HepG2 (cell line): ENCODE results near the gene JMJD8. TPM values are rescaled to one million over a fixed set of nuclear protein-coding genes. Genes with fewer than 3 reads are reported as not detected.

ENCODE experiments used
- CC2D1A ChIP-seq: sonication (generic); formaldehyde crosslinking; IDR thresholded peaks from 2 replicates; pipeline ENCODE4 v1.8.1; 2023; ENCODE audit warnings: mild to moderate bottlenecking, missing genetic modification reagents
- FOXA1 ChIP-seq, 2 experiments: fragments of 450-650 bp in 1 of 2; sonication (generic) in 1 of 2; formaldehyde crosslinking in 1 of 2; IDR thresholded peaks; 2 replicates each; pipeline versions ENCODE4 v1.4.0 to v1.6.1; 2016 to 2020; ENCODE audit warnings: missing genetic modification reagents in 1 of 2
- FOXA3 ChIP-seq: IDR thresholded peaks from 2 replicates; pipeline ENCODE4 v1.6.1; 2016; ENCODE audit warnings: missing genetic modification reagents, missing compliant biosample characterization
- HCFC1 ChIP-seq: fragments of 150-350 bp; IDR thresholded peaks from 2 replicates; pipeline ENCODE4 v1.6.1; 2014; ENCODE audit warnings: low read depth, low read length
- HMG20B ChIP-seq: conservative IDR thresholded peaks from 2 replicates; pipeline ENCODE4 v1.6.1; 2016; ENCODE audit warnings: missing genetic modification reagents, missing compliant biosample characterization
- PHF5A ChIP-seq: IDR thresholded peaks from one replicate; pipeline ENCODE4 v1.6.1; 2018; ENCODE audit warnings: low read depth, missing genetic modification reagents; ENCODE audit not compliant: unreplicated experiment
- SIX1 ChIP-seq: sonication (generic); formaldehyde crosslinking; IDR thresholded peaks from 2 replicates; pipeline ENCODE4 v1.4.0; 2020; ENCODE audit warnings: missing genetic modification reagents, borderline replicate concordance
- SP1 ChIP-seq, 2 experiments: fragments of 450-650 bp in 1 of 2; sonication (generic) in 1 of 2; formaldehyde crosslinking in 1 of 2; IDR thresholded peaks; 2 replicates each; pipeline versions ENCODE4 v1.4.0 to v1.6.1; 2016 to 2020; ENCODE audit warnings: missing genetic modification reagents in 1 of 2
- U2AF1 ChIP-seq: fragments of 200-400 bp; formaldehyde crosslinking; optimal IDR thresholded peaks from 2 replicates; pipeline ENCODE3; 2017; ENCODE audit warnings: mild to moderate bottlenecking, low read depth, low read length
- U2AF2 ChIP-seq: fragments of 200-400 bp; formaldehyde crosslinking; IDR thresholded peaks from 2 replicates; pipeline ENCODE4 v1.6.1; 2017; ENCODE audit warnings: low read depth, mild to moderate bottlenecking, low read length
- XBP1 ChIP-seq: sonication (generic); formaldehyde crosslinking; IDR thresholded peaks from 2 replicates; pipeline ENCODE4 v1.5.0; 2020; ENCODE audit warnings: missing genetic modification reagents
- ZBTB1 ChIP-seq: sonication (generic); formaldehyde crosslinking; IDR thresholded peaks from 2 replicates; pipeline ENCODE4 v1.4.0; 2020; ENCODE audit warnings: missing genetic modification reagents, borderline replicate concordance
- ZNF124 ChIP-seq: sonication (generic); formaldehyde crosslinking; IDR thresholded peaks from 2 replicates; pipeline ENCODE4 v1.4.0; 2020; ENCODE audit warnings: missing genetic modification reagents
- ZNF34 ChIP-seq: sonication (generic); formaldehyde crosslinking; IDR thresholded peaks from 2 replicates; pipeline ENCODE4 v1.4.0; 2020; ENCODE audit warnings: mild to moderate bottlenecking, missing genetic modification reagents, borderline replicate concordance
- ZNF549 ChIP-seq: sonication (generic); formaldehyde crosslinking; IDR thresholded peaks from 2 replicates; pipeline ENCODE4 v1.5.0; 2020; ENCODE audit warnings: missing genetic modification reagents
- ZNF747 ChIP-seq: sonication (generic); formaldehyde crosslinking; IDR thresholded peaks from 2 replicates; pipeline ENCODE4 v1.8.1; 2023; ENCODE audit warnings: missing genetic modification reagents, mild to moderate bottlenecking, borderline replicate concordance
- ZNF878 ChIP-seq: sonication (generic); formaldehyde crosslinking; IDR thresholded peaks from 2 replicates; pipeline ENCODE4 v1.8.1; 2023; ENCODE audit warnings: mild to moderate bottlenecking, missing genetic modification reagents, moderate library complexity
- ZSCAN30 ChIP-seq: sonication (generic); formaldehyde crosslinking; IDR thresholded peaks from 2 replicates; pipeline ENCODE4 v1.5.0; 2020; ENCODE audit warnings: mild to moderate bottlenecking, missing genetic modification reagents
- polyA plus RNA-seq, 8 experiments: library from polyadenylated mRNA; depleted of rRNA in 3 of 8; stranded (reverse) in 7 of 8; unstranded in 1 of 8; fragments of >200 nt; fragmentation: Illumina TruSeq in 4 of 8; extraction: Trizol in 4 of 8; gene quantifications; 2 replicates each; pipeline versions ENCODE4 v1.2.1 to v1.2.3, GENCODE V29; 2011 to 2016; ENCODE audit warnings: low read depth in 4 of 8, missing spikeins in 1 of 8, mixed read lengths in 1 of 8; ENCODE audit not compliant: insufficient read depth in 1 of 8
- total RNA-seq, 5 experiments: library from RNA; depleted of rRNA; stranded (reverse); fragments of >200 nt; fragmentation: Illumina TruSeq; extraction: Trizol; gene quantifications; 2 replicates each; pipeline ENCODE4 v1.2.3, GENCODE V29; 2016; ENCODE audit warnings: low read depth in 1 of 5
- TF ChIP-seq, protein P1 (sequence below): sonication (generic); formaldehyde crosslinking; IDR thresholded peaks from 2 replicates; pipeline ENCODE4 v1.4.0; 2020; ENCODE audit warnings: missing genetic modification reagents
- TF ChIP-seq, protein P2 (sequence below): sonication (generic); formaldehyde crosslinking; IDR thresholded peaks from 2 replicates; pipeline ENCODE4 v1.5.0; 2020; ENCODE audit warnings: missing genetic modification reagents, mild to moderate bottlenecking, borderline replicate concordance
- TF ChIP-seq, protein P3 (sequence below): sonication (generic); formaldehyde crosslinking; IDR thresholded peaks from 2 replicates; pipeline ENCODE4 v1.4.0; 2020; ENCODE audit warnings: missing genetic modification reagents, borderline replicate concordance
- TF ChIP-seq, protein P4 (sequence below): sonication (generic); formaldehyde crosslinking; IDR thresholded peaks from 2 replicates; pipeline ENCODE4; 2020; ENCODE audit warnings: missing genetic modification reagents, mild to moderate bottlenecking, borderline replicate concordance

JMJD8 gene
- total and polyA plus RNA-seq, 2 of the 13 experiments (the other 11 are each of a cell fraction or from before 2014, with no cell fraction given), result 2.6 to 11.8 TPM

DNA sequence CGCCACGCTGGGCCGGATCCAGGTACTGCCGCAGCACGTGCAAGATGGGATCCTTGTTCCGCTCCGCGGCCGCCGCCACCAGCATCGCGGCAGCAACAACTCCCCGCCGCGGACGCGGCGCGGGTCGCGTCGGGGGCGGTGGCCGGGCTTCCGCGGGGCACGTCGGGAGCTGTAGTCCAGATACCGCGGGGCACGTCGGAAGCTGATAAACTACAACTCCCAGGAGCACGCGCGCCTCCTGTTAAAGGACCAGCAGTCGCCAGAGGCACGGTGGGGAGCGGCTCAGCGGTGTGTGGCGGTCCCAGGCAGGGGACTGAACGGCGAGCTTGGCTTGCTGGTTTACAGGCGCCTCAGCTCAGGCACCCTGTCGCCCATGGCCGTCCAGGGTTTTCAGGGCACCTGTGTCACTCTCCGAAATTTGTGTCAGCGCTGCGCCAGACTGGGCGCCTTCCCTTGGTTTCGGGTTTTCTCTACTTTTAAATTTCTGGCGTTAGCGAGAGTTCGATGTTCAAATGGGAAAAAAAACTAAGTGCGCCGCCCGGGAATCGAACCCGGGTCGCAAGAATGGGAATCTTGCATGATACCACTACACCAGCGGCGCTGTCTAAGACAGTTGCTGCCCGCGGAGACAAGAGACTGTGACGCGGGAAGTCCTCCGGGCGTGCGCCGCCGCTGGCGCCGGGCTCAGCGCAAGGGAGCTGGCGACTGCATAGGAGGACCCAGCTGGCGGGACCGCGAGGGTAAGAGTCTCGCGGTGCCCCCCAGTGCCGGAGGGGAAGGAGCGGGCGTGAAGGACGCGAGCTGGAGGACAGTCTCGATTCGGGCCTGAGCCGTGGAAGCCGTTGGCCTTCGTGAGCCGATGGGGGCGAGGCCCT is 47.7 kb downstream of the JMJD8 start, which contains the start of gene METTL26 (continued):
- TF ChIP-seq PHF5A, result peak; percentile 23
- peak; percentile 72; the same call in 1 of the 2 replicates for TF ChIP-seq ZNF34
- TF ChIP-seq FOXA1 (IDR thresholded peaks at IDR 0.05), result no peak
- TF ChIP-seq FOXA1 (CRISPR knock-in tag; IDR thresholded peaks at IDR 0.05), result no peak
- TF ChIP-seq, protein P1, sequence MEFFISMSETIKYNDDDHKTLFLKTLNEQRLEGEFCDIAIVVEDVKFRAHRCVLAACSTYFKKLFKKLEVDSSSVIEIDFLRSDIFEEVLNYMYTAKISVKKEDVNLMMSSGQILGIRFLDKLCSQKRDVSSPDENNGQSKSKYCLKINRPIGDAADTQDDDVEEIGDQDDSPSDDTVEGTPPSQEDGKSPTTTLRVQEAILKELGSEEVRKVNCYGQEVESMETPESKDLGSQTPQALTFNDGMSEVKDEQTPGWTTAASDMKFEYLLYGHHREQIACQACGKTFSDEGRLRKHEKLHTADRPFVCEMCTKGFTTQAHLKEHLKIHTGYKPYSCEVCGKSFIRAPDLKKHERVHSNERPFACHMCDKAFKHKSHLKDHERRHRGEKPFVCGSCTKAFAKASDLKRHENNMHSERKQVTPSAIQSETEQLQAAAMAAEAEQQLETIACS (CRISPR knock-in tag), result no peak; the same call in 1 of the 2 replicates
- TF ChIP-seq ZNF124 (CRISPR knock-in tag), result no peak; the same call in 1 of the 2 replicates
- no peak for TF ChIP-seq ZSCAN30
- TF ChIP-seq U2AF2, result no peak
- peak; percentile 9; the same call in 1 of the 2 replicates for TF ChIP-seq SIX1 (CRISPR knock-in tag)
- TF ChIP-seq, protein P2, sequence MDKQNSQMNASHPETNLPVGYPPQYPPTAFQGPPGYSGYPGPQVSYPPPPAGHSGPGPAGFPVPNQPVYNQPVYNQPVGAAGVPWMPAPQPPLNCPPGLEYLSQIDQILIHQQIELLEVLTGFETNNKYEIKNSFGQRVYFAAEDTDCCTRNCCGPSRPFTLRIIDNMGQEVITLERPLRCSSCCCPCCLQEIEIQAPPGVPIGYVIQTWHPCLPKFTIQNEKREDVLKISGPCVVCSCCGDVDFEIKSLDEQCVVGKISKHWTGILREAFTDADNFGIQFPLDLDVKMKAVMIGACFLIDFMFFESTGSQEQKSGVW (CRISPR knock-in tag), result 0 out of 2 replicates have a peak, but pooled peaks have one; percentile 35
- TF ChIP-seq, protein P3, sequence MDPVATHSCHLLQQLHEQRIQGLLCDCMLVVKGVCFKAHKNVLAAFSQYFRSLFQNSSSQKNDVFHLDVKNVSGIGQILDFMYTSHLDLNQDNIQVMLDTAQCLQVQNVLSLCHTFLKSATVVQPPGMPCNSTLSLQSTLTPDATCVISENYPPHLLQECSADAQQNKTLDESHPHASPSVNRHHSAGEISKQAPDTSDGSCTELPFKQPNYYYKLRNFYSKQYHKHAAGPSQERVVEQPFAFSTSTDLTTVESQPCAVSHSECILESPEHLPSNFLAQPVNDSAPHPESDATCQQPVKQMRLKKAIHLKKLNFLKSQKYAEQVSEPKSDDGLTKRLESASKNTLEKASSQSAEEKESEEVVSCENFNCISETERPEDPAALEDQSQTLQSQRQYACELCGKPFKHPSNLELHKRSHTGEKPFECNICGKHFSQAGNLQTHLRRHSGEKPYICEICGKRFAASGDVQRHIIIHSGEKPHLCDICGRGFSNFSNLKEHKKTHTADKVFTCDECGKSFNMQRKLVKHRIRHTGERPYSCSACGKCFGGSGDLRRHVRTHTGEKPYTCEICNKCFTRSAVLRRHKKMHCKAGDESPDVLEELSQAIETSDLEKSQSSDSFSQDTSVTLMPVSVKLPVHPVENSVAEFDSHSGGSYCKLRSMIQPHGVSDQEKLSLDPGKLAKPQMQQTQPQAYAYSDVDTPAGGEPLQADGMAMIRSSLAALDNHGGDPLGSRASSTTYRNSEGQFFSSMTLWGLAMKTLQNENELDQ (CRISPR knock-in tag), result no peak
- TF ChIP-seq SP1 (IDR thresholded peaks at IDR 0.05), result no peak
- TF ChIP-seq SP1 (CRISPR knock-in tag; IDR thresholded peaks at IDR 0.05), result peak; percentile 75
- TF ChIP-seq ZBTB1 (CRISPR knock-in tag), result no peak
- TF ChIP-seq XBP1, result no peak
- TF ChIP-seq CC2D1A, result 0 out of 2 replicates have a peak, but pooled peaks have one; percentile 16
- no peak for TF ChIP-seq ZNF549 (CRISPR knock-in tag)
- no peak for TF ChIP-seq ZNF878 (CRISPR knock-in tag)
- TF ChIP-seq, protein P4, sequence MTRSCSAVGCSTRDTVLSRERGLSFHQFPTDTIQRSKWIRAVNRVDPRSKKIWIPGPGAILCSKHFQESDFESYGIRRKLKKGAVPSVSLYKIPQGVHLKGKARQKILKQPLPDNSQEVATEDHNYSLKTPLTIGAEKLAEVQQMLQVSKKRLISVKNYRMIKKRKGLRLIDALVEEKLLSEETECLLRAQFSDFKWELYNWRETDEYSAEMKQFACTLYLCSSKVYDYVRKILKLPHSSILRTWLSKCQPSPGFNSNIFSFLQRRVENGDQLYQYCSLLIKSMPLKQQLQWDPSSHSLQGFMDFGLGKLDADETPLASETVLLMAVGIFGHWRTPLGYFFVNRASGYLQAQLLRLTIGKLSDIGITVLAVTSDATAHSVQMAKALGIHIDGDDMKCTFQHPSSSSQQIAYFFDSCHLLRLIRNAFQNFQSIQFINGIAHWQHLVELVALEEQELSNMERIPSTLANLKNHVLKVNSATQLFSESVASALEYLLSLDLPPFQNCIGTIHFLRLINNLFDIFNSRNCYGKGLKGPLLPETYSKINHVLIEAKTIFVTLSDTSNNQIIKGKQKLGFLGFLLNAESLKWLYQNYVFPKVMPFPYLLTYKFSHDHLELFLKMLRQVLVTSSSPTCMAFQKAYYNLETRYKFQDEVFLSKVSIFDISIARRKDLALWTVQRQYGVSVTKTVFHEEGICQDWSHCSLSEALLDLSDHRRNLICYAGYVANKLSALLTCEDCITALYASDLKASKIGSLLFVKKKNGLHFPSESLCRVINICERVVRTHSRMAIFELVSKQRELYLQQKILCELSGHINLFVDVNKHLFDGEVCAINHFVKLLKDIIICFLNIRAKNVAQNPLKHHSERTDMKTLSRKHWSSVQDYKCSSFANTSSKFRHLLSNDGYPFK (CRISPR knock-in tag), result peak; percentile 56; the same call in 1 of the 2 replicates
- no peak for TF ChIP-seq ZNF747 (CRISPR knock-in tag)
- TF ChIP-seq U2AF1, result peak; percentile 39
- TF ChIP-seq FOXA3, result peak; percentile 50
- TF ChIP-seq HMG20B (CRISPR knock-in tag), result no peak
- TF ChIP-seq HCFC1, result peak; percentile 94
